Right atrium auricular region (tissue), 2 donors: Measurements from ENCODE around the gene NXPH1. TPM values are rescaled to one million over a fixed set of nuclear protein-coding genes. Genes with fewer than 3 reads are reported as not detected.

Experiments used
- DNase-seq: peaks from one replicate; pipeline ENCODE4 v3.0.0-alpha.2; 2019; ENCODE audit warnings: low spot score
- H3K27ac ChIP-seq, 2 donors: fragments of 200-600 bp; sonication (generic); 1 replicate in 1 of 2; 2 replicates in 1 of 2; pipeline ENCODE4 v1.5.1; 2016 to 2019
- H3K27me3 ChIP-seq, 2 donors: fragments of 200-600 bp; sonication (generic); one replicate each; pipeline versions ENCODE4 v1.5.1 to v1.6.0; 2017 to 2019
- H3K36me3 ChIP-seq: fragments of 200-600 bp; sonication (generic); one replicate; pipeline ENCODE4 v1.5.1; 2016
- H3K4me1 ChIP-seq, 2 donors: fragments of 200-600 bp; sonication (generic); one replicate each; pipeline versions ENCODE4 v1.5.1 to v1.6.0; 2017 to 2019
- H3K4me3 ChIP-seq, 2 donors: fragments of 200-600 bp; sonication (generic); 1 replicate in 1 of 2; 2 replicates in 1 of 2; pipeline ENCODE4 v1.5.1; 2017 to 2019; ENCODE audit warnings: mild to moderate bottlenecking in 1 of 2, moderate library complexity in 1 of 2
- H3K9me3 ChIP-seq, 2 donors: fragments of 200-600 bp; sonication (generic); one replicate each; pipeline ENCODE4 v1.5.1; 2019
- CTCF ChIP-seq, 2 donors: fragments of 200-600 bp; sonication (generic); IDR thresholded peaks; one replicate each; pipeline ENCODE4 v1.5.1; 2019; ENCODE audit warnings: antibody characterized with exemption in 2 of 2
- total RNA-seq, 2 donors: library from RNA; depleted of rRNA; stranded (reverse); fragments of >200 nt; gene quantifications; one replicate each; pipeline ENCODE4 v1.1.0, GENCODE V29; 2016

NXPH1 gene
- total RNA-seq, 2 donors from 2014 or later = not detected

GRCh38 chr7:8511855-8512254, 78.4 kb downstream of the NXPH1 start:
- no peak for TF ChIP-seq CTCF (IDR thresholded peaks at IDR 0.05)
- no peak for DNase-seq
- Histone ChIP-seq H3K4me3 (no peak overlapping the region), H3K36me3 (no peaks in the 10 kb centered on the region), H3K4me1 (no peaks in the 10 kb centered on the region), H3K27me3 (no peaks in the 10 kb centered on the region), H3K9me3 (no peaks in the 10 kb centered on the region), H3K27ac (no peak overlapping the region)

GRCh38 chr7:8514781-8515519, 81.5 kb downstream of the NXPH1 start:
- no peak overlapping the region for H3K4me3 ChIP-seq
- TF ChIP-seq CTCF (IDR thresholded peaks at IDR 0.05) = no peak
- no peaks in the 10 kb centered on the region for H3K27me3 ChIP-seq
- no peak overlapping the region for H3K27ac ChIP-seq
- no peaks in the 10 kb centered on the region for H3K4me1 ChIP-seq
- no peaks in the 10 kb centered on the region for H3K36me3 ChIP-seq
- H3K9me3 ChIP-seq = no peaks in the 10 kb centered on the region
- DNase-seq = no peak

- no peaks in the 10 kb centered on the region for H3K36me3 ChIP-seq
- no peaks in the 10 kb centered on the region for H3K27me3 ChIP-seq
- no peak for DNase-seq
- H3K4me3 ChIP-seq = no peak overlapping the region
- H3K4me1 ChIP-seq = no peaks in the 10 kb centered on the region
- no peak overlapping the region for H3K27ac ChIP-seq
- TF ChIP-seq CTCF (IDR thresholded peaks at IDR 0.05) = no peak
- H3K9me3 ChIP-seq = no peaks in the 10 kb centered on the region
These were observed 82.3 kb downstream of the NXPH1 start for GRCh38 chr7:8515640-8516185.

GRCh38 chr7:8516976-8517375, 83.6 kb downstream of the NXPH1 start:
- no peak for TF ChIP-seq CTCF (IDR thresholded peaks at IDR 0.05)
- H3K27ac ChIP-seq = no peak overlapping the region
- H3K4me3 ChIP-seq = no peak overlapping the region

GRCh38 chr7:8528311-8528710, 94.9 kb downstream of the NXPH1 start:
- no peaks in the 10 kb centered on the region for H3K9me3 ChIP-seq
- no peaks in the 10 kb centered on the region for H3K27me3 ChIP-seq
- H3K27ac ChIP-seq = no peak overlapping the region
- TF ChIP-seq CTCF (IDR thresholded peaks at IDR 0.05) = no peak
- DNase-seq = no peak
- H3K4me1 ChIP-seq = no peaks in the 10 kb centered on the region
- H3K4me3 ChIP-seq = no peak overlapping the region
- no peaks in the 10 kb centered on the region for H3K36me3 ChIP-seq

More at GRCh38 chr7:8516976-8517375, 83.6 kb downstream of the NXPH1 start:
- H3K27me3 ChIP-seq = no peaks in the 10 kb centered on the region
- H3K9me3 ChIP-seq = no peaks in the 10 kb centered on the region
- H3K36me3 ChIP-seq = no peaks in the 10 kb centered on the region
- DNase-seq = no peak
- no peaks in the 10 kb centered on the region for H3K4me1 ChIP-seq
